ENCODE results near the gene CSMD2. TPM values are rescaled to one million over a fixed set of nuclear protein-coding genes. Genes with fewer than 3 reads are reported as not detected.

The CSMD2 gene
- total and polyA plus RNA-seq, 2 donors from 2014 or later = 0.47 TPM; not detected in 1

DNA sequence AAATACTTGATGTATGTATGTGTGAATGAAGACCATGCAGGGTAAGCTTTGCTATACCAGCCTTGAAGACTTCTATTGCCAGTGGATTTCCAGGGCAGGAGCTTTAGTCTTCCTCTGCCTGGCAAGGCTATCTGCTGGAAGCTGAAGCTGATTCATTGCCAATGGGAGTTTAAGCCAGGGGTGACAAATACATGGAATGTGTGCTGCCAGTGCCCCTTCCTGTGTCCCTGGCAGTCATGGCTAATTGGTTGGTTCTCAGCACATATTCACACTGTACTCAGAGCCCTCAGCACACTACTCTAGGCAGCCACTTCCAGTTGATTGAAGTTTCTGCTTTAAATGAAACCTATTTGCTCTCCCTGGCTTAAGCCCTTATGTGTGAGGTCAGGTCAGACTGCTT is 691.1 kb downstream of the CSMD2 start:
- Histone ChIP-seq H3K4me1 (ENCODE audit: control insufficient read depth in 2 of 3, insufficient read depth in 2 of 3, low read depth in 1 of 3, low read length in 3 of 3) (peaks cover 3 to 11% (median 7%) of the 10 kb centered on the region in 3 donors), H3K9ac (ENCODE audit: low read length in 3 of 3) (no peak overlapping the region), H3K36me3 (ENCODE audit: control insufficient read depth in 2 of 3, insufficient read depth in 3 of 3, low read length in 3 of 3) (no peaks in the 10 kb centered on the region), H3K27me3 (ENCODE audit: control insufficient read depth, insufficient read depth, low read length) (no peaks in the 10 kb centered on the region), H3K4me3 (ENCODE audit: low read length in 3 of 3) (no peak overlapping the region), H3K9me3 (ENCODE audit: control insufficient read depth in 2 of 3, insufficient read depth in 1 of 3, low read length in 3 of 3) (no peaks in the 10 kb centered on the region), H3K27ac (ENCODE audit: low read depth in 2 of 2, low read length in 2 of 2) (no peak overlapping the region)
- FAIRE-seq (no peak), DNase-seq (no peak)
- intact Hi-C loops (cut with DNase I) = no loop called here
- TF ChIP-seq, protein P1, sequence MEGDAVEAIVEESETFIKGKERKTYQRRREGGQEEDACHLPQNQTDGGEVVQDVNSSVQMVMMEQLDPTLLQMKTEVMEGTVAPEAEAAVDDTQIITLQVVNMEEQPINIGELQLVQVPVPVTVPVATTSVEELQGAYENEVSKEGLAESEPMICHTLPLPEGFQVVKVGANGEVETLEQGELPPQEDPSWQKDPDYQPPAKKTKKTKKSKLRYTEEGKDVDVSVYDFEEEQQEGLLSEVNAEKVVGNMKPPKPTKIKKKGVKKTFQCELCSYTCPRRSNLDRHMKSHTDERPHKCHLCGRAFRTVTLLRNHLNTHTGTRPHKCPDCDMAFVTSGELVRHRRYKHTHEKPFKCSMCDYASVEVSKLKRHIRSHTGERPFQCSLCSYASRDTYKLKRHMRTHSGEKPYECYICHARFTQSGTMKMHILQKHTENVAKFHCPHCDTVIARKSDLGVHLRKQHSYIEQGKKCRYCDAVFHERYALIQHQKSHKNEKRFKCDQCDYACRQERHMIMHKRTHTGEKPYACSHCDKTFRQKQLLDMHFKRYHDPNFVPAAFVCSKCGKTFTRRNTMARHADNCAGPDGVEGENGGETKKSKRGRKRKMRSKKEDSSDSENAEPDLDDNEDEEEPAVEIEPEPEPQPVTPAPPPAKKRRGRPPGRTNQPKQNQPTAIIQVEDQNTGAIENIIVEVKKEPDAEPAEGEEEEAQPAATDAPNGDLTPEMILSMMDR (IDR thresholded peaks at IDR 0.05; ENCODE audit: borderline replicate concordance, extremely low read depth, insufficient read depth) = no peak

DNA sequence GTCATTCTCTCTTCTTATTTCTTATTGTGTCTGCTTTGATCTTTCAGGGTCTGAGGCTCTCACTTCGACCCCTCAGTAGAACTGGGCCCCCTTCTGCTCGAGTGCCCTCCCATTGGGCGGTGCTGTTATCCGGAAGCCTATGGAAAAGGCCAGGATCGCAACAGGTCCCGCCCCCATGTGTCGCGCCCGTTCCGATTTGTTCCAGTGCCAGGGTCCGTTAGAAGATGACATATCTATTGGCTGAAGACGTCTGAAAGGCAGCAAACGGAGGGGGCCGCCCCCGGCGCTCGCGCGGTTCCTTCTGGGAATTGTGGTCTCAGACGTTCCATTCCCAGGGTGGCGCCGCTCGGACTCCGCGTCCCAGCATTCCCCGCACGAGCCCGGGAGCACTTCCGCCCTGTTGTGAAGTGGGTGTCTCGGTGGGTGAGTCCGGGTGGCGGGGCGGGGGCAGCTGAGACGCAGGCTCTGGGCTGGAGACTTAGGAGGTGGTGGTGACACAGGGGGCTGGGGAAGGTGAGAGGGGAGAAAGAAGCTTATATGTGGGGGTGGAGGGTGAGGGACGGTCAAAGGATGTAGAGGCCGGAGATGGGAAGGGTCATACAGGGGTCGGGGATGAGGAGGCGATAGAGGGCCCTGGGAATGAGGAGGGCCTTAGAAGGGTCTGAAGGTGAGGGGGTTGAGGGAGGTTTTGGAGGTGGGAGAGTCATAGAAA is 692.6 kb downstream of the CSMD2 start, which contains the start of gene ZSCAN20:
TSS of gene ZSCAN20 (plus strand) at position 377 of the 712 bp plus-strand sequence. CDS start 6,644 bp downstream, outside the sequence.
- intact Hi-C loops (cut with DNase I) = no loop called here
- Histone ChIP-seq H3K4me3 (ENCODE audit: low read length in 3 of 3) (peak within 1 kb of the TSS; percentile 71 to 79 (median 76)), H3K36me3 (ENCODE audit: control insufficient read depth in 2 of 3, insufficient read depth in 3 of 3, low read length in 3 of 3) (no peaks in the 10 kb centered on the region), H3K9ac (ENCODE audit: low read length in 3 of 3) (peak within 1 kb of the TSS; percentile 46 to 74 (median 70)), H3K9me3 (ENCODE audit: control insufficient read depth in 2 of 3, insufficient read depth in 1 of 3, low read length in 3 of 3) (no peaks in the 10 kb centered on the region), H3K27me3 (ENCODE audit: control insufficient read depth, insufficient read depth, low read length) (no peaks in the 10 kb centered on the region), H3K27ac (ENCODE audit: low read depth in 2 of 2, low read length in 2 of 2) (peak within 1 kb of the TSS in 1 of 2 donors; percentile 20), H3K4me1 (ENCODE audit: control insufficient read depth in 2 of 3, insufficient read depth in 2 of 3, low read depth in 1 of 3, low read length in 3 of 3) (peaks cover 3 to 11% (median 7%) of the 10 kb centered on the region in 3 donors)
- peak; percentile 90 for FAIRE-seq
- TF ChIP-seq, protein P1 (IDR thresholded peaks at IDR 0.05; ENCODE audit: borderline replicate concordance, extremely low read depth, insufficient read depth) = no peak
- peak; percentile 98 to 99 (median 99) for DNase-seq

DNA sequence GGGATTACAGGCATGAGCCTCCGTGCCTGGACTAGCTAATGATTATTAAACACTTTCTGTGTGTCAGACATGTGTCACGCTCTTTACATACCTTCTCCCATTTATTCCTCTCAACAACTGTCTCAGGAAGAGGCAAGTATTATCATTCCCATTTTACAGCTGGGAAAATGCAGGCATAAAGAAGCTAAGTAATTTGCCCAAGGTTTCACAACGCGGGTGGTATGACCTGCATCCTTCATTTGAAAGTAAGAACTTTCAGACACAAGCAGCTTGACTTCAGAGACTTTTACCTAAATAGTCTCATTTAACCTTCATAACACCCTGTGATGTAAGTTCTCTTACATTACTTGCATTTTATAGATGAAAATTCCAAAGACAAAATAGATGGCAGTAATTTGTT is 693.6 kb downstream of the CSMD2 start:
- H3K27ac ChIP-seq (ENCODE audit: low read depth in 2 of 2, low read length in 2 of 2) = no peak overlapping the region
- intact Hi-C loops (cut with DNase I) = no loop called here
- no peak for FAIRE-seq

More for the DNA sequence above, 693.6 kb downstream of the CSMD2 start:
- H3K9ac ChIP-seq (ENCODE audit: low read length in 3 of 3) = no peak overlapping the region
- TF ChIP-seq, protein P1 (IDR thresholded peaks at IDR 0.05; ENCODE audit: borderline replicate concordance, extremely low read depth, insufficient read depth) = no peak
- H3K4me3 ChIP-seq (ENCODE audit: low read length in 3 of 3) = no peak overlapping the region
- no peaks in the 10 kb centered on the region for H3K36me3 ChIP-seq (ENCODE audit: control insufficient read depth in 2 of 3, insufficient read depth in 3 of 3, low read length in 3 of 3)
- no peaks in the 10 kb centered on the region for H3K9me3 ChIP-seq (ENCODE audit: control insufficient read depth in 2 of 3, insufficient read depth in 1 of 3, low read length in 3 of 3)
- no peaks in the 10 kb centered on the region for H3K27me3 ChIP-seq (ENCODE audit: control insufficient read depth, insufficient read depth, low read length)
- no peak for DNase-seq
- H3K4me1 ChIP-seq (ENCODE audit: control insufficient read depth in 2 of 3, insufficient read depth in 2 of 3, low read depth in 1 of 3, low read length in 3 of 3) = peaks cover 3 to 16% (median 7%) of the 10 kb centered on the region in 3 donors

Data from kidney (tissue), 14 donors.